PC-9 (cell line): ENCODE results near the gene PEF1. TPM values are rescaled to one million over a fixed set of nuclear protein-coding genes. Genes with fewer than 3 reads are reported as not detected.

ENCODE experiments used
- BruUV-seq: library from RNA; stranded (reverse); fragments of 400-500 nt; replicated peaks from 2 replicates; lab custom pipeline; 2021; lab: Mats Ljungman, UMichigan
- CTCF ChIA-PET: fragments of 300-600 bp; sonication (Branson Sonifier 250); formaldehyde crosslinking; loops from one replicate; lab custom pipeline; 2022; ENCODE audit warnings: antibody characterized with exemption; lab: Charles Lee
- POLR2A ChIA-PET: fragments of 300-600 bp; sonication (Branson Sonifier 250); formaldehyde crosslinking; loops from one replicate; lab custom pipeline; 2022; ENCODE audit warnings: antibody characterized with exemption; ENCODE audit not compliant: unreplicated experiment; lab: Charles Lee
- DNase-seq, 2 experiments: peaks; one replicate each; pipeline versions ENCODE4 v3.0.0 to v3.0.0-alpha.2; 2015 to 2022; ENCODE audit warnings: mixed read lengths in 1 of 2
- H2AFZ ChIP-seq: fragments of 200-600 bp; sonication (generic); 2 replicates; pipeline ENCODE4 v1.8.1; 2017; ENCODE audit warnings: antibody characterized with exemption
- H3F3A ChIP-seq: fragments of 200-600 bp; sonication (generic); 2 replicates; pipeline ENCODE4 v1.8.1; 2017; ENCODE audit warnings: antibody characterized with exemption, mild to moderate bottlenecking, low read depth; ENCODE audit not compliant: insufficient read depth
- H3K27ac ChIP-seq: fragments of 200-600 bp; sonication (generic); 2 replicates; pipeline ENCODE4 v1.6.1; 2016; ENCODE audit warnings: mixed run types
- H3K27me3 ChIP-seq: fragments of 200-600 bp; sonication (generic); 2 replicates; pipeline ENCODE4 v1.6.1; 2016; ENCODE audit warnings: low read depth, mixed run types; ENCODE audit not compliant: insufficient read depth
- H3K36me3 ChIP-seq: fragments of 200-600 bp; sonication (generic); 2 replicates; pipeline ENCODE4 v1.6.1; 2016; ENCODE audit warnings: low read depth, mixed run types
- H3K4me1 ChIP-seq: fragments of 200-600 bp; sonication (generic); replicated peaks from 2 replicates; pipeline ENCODE4 v1.6.1; 2016; ENCODE audit warnings: mixed run types; ENCODE audit not compliant: insufficient read depth
- H3K4me2 ChIP-seq: fragments of 200-600 bp; sonication (generic); 2 replicates; pipeline ENCODE4 v1.6.1; 2017; ENCODE audit warnings: mixed run types
- H3K4me3 ChIP-seq: fragments of 200-600 bp; sonication (generic); 2 replicates; pipeline ENCODE4 v1.6.1; 2016; ENCODE audit warnings: mixed run types
- H3K79me2 ChIP-seq: fragments of 200-600 bp; sonication (generic); 2 replicates; pipeline ENCODE4 v1.6.1; 2017; ENCODE audit warnings: low read depth, mixed run types
- H3K9me2 ChIP-seq: fragments of 200-600 bp; sonication (generic); 2 replicates; pipeline ENCODE4 v1.8.1; 2017; ENCODE audit warnings: mild to moderate bottlenecking; ENCODE audit not compliant: insufficient read depth
- H3K9me3 ChIP-seq: fragments of 200-600 bp; sonication (generic); 2 replicates; pipeline ENCODE4 v1.8.1; 2016; ENCODE audit warnings: low read depth; ENCODE audit not compliant: insufficient read depth
- H4K20me1 ChIP-seq: fragments of 200-600 bp; sonication (generic); 2 replicates; pipeline ENCODE4 v1.8.1; 2017; ENCODE audit not compliant: insufficient read depth
- EZH2 ChIP-seq: fragments of 200-600 bp; sonication (generic); IDR thresholded peaks from 2 replicates; pipeline ENCODE4 v1.8.0; 2017; ENCODE audit warnings: antibody characterized with exemption, low read depth
- intact Hi-C: fragments of 100-400 bp; cut with micrococcal nuclease; formaldehyde crosslinking; loops from one replicate; pipeline ENCODE4 v1.10.0; 2022; ENCODE audit not compliant: unreplicated experiment
- total RNA-seq: library from RNA; stranded (reverse); gene quantifications from 2 replicates; pipeline ENCODE4 v1.2.3, GENCODE V29; 2021
- TF ChIP-seq, protein P1 (sequence below): fragments of 200-600 bp; sonication (generic); conservative IDR thresholded peaks from 2 replicates; pipeline ENCODE4 v1.6.1; 2017; ENCODE audit warnings: mixed run types, antibody characterized with exemption, mild to moderate bottlenecking, moderate library complexity

The PEF1 gene
- total RNA-seq, 1 experiment from 2014 or later, result 40.3 TPM

DNA sequence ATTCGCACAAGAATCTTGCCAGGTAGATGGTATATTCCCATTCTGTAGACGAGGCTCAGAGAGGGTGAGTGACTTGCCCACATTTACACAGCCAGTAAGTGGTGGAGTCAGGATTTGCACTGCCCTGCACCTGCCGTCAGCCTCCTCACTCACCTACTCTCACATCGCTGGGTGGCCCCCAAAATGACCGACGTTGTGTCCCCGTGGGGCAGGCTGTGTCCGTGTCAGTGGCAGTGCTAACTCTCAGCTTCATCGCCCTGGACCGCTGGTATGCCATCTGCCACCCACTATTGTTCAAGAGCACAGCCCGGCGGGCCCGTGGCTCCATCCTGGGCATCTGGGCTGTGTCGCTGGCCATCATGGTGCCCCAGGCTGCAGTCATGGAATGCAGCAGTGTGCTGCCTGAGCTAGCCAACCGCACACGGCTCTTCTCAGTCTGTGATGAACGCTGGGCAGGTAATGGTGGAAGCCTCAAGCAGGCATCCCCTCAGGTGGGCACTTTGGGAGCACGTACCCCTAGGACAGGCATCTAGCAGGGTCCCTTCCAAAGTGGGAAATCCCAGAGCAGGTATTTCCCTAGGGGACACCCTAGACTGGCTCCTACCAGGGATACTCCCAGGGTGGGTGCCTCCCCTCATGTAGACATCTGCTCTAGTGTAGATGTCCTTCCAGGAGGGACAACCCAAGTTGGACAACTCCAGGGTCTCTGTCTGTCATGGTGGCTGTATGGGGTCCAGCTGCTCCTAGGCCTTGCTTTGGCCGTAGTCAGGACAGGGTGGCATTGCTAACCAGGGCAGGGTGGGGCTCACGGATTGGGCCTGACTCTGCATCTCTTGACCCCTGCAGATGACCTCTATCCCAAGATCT lies 23.8 kb downstream of the PEF1 start:
- no TSS peak for BruUV-seq
- ChIA-PET POLR2A (no interaction called here), CTCF (interaction anchor here (0.6 kb wide), 1 partner anchor 340 kb away, joined by 8 read pairs; no protein-coding TSS in a partner anchor)
- intact Hi-C loops, result no loop called here
- H3K4me1 ChIP-seq, result no peaks in the 10 kb centered on the region
- no peak overlapping the region for H3K4me3 ChIP-seq
- no peaks in the 10 kb centered on the region for H3K36me3 ChIP-seq
- no peak overlapping the region for H3K27ac ChIP-seq
- no peak for TF ChIP-seq EZH2
- TF ChIP-seq, protein P1, sequence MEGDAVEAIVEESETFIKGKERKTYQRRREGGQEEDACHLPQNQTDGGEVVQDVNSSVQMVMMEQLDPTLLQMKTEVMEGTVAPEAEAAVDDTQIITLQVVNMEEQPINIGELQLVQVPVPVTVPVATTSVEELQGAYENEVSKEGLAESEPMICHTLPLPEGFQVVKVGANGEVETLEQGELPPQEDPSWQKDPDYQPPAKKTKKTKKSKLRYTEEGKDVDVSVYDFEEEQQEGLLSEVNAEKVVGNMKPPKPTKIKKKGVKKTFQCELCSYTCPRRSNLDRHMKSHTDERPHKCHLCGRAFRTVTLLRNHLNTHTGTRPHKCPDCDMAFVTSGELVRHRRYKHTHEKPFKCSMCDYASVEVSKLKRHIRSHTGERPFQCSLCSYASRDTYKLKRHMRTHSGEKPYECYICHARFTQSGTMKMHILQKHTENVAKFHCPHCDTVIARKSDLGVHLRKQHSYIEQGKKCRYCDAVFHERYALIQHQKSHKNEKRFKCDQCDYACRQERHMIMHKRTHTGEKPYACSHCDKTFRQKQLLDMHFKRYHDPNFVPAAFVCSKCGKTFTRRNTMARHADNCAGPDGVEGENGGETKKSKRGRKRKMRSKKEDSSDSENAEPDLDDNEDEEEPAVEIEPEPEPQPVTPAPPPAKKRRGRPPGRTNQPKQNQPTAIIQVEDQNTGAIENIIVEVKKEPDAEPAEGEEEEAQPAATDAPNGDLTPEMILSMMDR, result no peak
- no peaks in the 10 kb centered on the region for H3K27me3 ChIP-seq
- peaks cover 3% of the 10 kb centered on the region; the same call in 1 of the 2 replicates for H3F3A ChIP-seq
- no peaks in the 10 kb centered on the region for H4K20me1 ChIP-seq
- no peak overlapping the region for H3K4me2 ChIP-seq
- no peaks in the 10 kb centered on the region for H3K9me3 ChIP-seq
- H3K9me2 ChIP-seq, result no peaks in the 10 kb centered on the region
- no peak for DNase-seq
- H3K79me2 ChIP-seq, result no peaks in the 10 kb centered on the region
- no peak overlapping the region for H2AFZ ChIP-seq

DNA sequence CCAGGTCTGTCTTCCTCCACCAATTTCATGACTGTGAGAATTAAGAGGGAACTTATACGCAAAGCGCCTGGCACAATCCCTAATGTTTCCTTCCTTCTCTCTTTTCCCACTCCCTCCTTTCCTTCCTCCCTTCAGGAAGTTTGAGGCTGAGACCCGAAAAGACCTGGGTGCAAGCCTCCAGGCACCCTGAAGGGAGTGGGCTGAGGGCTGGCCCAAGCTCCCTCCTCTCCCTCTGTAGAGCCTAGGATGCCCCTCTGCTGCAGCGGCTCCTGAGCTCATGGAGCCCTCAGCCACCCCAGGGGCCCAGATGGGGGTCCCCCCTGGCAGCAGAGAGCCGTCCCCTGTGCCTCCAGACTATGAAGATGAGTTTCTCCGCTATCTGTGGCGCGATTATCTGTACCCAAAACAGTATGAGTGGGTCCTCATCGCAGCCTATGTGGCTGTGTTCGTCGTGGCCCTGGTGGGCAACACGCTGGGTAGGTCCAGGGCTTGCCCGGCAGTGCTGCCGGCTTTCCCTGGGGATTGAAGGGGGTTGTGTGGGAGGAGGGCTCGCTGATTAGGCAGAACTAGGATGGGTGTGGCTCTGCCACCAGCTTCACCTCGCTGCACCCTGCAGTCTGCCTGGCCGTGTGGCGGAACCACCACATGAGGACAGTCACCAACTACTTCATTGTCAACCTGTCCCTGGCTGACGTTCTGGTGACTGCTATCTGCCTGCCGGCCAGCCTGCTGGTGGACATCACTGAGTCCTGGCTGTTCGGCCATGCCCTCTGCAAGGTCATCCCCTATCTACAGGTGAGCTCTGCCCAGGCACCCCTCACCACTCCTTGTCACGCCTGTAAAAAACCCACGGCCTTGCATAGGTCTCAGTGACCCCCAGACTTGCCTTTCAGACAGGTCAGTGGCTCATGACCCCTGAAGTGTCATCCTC lies 25.5 kb downstream of the PEF1 start:
- no peak overlapping the region for H2AFZ ChIP-seq
- CTCF ChIA-PET, result interaction anchor here (0.6 kb wide), 1 partner anchor 776 kb away, joined by 5 read pairs; no protein-coding TSS in a partner anchor
- H3K4me1 ChIP-seq, result no peaks in the 10 kb centered on the region
- H3K36me3 ChIP-seq, result no peaks in the 10 kb centered on the region
- intact Hi-C loops, result loop anchor here (1.0 kb wide), 2 partner anchors 55 to 434 kb away; no protein-coding TSS in a partner anchor
- DNase-seq, result no peak
- no peak for TF ChIP-seq EZH2
- TF ChIP-seq, protein P1, result no peak
- no peak overlapping the region for H3K27ac ChIP-seq
- no peak overlapping the region for H3K4me3 ChIP-seq
- H4K20me1 ChIP-seq, result no peaks in the 10 kb centered on the region
- BruUV-seq, result no TSS peak
- H3K27me3 ChIP-seq, result no peaks in the 10 kb centered on the region
- POLR2A ChIA-PET, result no interaction called here
- no peaks in the 10 kb centered on the region for H3K9me3 ChIP-seq
- no peaks in the 10 kb centered on the region for H3K9me2 ChIP-seq
- H3K4me2 ChIP-seq, result no peak overlapping the region
- no peaks in the 10 kb centered on the region for H3F3A ChIP-seq
- H3K79me2 ChIP-seq, result no peaks in the 10 kb centered on the region
